Fibroblast of skin of abdomen (primary cell): ENCODE measurements around the gene CLSTN2.
A peak's percentile ranks its signal among the peaks of the same experiment; 100 is the strongest.

ENCODE experiments used
- DNase-seq: peaks from one replicate; pipeline ENCODE4 v3.0.0-alpha.2; 2013

CLSTN2 gene

DNA sequence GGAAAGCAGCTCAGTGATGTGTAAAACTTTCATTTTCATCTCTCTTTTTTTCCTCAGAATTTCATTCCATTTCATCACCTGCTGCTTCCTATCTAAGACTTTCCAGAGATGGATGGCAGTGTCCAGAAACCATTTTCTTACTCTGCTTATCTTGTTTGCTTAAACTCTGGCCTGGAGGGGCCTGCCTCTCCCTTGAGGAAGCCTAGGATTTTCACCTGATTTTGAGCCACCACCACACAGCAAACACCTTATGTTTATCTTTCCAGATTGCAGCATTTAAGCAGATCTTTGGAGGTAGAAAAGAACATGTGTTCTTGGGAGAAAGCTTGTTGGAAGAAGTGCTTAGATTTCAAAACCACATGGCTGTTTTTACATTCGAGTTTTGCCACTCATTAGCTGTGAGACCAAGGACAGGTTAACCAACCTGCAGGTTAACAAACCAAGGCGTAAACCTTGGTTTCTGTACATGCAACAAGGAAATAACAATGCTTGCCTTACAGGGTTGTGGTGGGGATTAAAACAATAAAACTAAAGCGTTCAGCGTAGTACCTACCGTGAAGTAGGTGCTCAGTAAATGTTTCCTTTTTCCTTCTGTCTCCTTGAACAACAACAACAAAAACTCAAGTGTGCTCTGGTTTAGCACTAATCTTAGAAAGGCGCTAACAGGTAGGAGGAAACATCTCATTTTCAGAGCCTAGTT, 120.3 kb downstream of the CLSTN2 start:
- DNase-seq = no peak

DNA sequence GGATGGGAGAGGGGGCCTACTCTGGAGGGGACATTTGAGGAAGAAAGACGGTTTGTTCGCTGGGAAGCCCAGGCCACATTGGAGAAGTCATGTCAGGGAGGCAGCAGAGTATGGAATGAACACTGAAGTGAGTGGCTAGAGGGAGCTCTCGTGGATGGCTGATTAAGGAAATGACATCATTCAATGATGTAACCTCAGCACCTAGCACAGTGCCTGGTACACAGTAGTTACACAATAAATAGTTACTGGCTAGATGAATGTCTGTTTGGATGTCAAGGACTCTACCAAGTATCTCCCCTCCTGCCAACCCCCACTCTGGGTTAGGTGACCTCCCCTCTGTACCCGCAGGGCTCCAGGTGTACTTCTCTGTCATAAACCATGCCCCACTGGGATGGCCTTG, 121.1 kb downstream of the CLSTN2 start:
- DNase-seq = no peak

DNA sequence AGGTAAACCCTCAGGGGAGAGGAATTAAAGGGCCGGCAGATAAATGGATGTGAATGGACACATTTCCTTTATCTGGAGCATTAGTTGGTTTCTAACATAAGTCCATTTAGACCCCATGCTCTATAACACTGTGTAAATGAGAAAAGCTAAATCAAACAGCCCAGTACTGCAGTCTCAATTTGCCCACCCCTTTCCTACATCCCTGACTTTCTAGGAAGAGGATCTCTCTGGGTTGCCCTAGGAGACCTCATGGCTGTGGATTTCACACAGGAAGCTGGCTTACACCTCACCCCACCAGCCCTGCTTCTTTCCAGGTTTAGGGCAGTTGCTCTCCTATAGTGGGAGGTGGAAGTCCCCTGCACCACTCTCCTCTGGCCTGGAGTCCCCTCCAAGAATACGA, 126.2 kb downstream of the CLSTN2 start:
- DNase-seq = no peak

DNA sequence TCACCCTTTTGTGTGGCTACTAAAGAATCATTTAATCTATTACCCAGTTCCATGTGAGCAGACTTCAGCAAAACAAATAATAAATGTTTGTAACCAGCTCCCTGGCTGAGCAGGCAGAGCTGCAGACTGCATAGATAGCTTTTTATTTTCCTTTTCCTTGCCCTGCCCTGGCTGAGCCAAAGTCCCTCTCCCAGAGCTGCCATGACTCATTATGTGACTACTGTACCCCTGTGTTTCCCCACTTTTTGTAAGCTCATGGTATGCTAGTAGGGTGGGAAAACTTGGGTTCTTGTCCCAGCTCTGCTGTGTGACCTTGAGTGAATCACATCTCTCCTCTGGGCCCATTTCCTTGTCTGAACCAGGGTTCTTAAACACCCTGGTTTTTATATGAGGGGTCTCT, 127.5 kb downstream of the CLSTN2 start:
- no peak for DNase-seq

DNA sequence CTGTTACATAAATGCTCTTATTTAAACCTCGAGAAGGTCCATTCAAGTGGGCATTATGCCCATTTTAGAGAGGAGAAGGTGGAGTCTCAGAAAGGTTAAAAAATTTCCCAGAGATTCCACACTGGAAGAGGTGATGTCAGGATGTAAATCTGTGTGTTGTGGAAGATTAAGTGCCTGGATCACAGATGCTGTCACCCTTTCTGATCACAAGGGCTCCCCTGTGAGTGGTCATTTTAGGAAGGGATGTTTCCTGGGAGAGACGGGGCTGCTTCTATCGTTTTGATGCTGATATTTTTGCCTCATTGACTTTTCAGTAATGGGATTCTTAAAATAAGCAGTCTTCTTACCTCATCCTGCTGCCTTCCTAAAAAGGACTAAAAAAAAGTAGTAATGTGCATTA, 132.5 kb downstream of the CLSTN2 start:
- DNase-seq = no peak

DNA sequence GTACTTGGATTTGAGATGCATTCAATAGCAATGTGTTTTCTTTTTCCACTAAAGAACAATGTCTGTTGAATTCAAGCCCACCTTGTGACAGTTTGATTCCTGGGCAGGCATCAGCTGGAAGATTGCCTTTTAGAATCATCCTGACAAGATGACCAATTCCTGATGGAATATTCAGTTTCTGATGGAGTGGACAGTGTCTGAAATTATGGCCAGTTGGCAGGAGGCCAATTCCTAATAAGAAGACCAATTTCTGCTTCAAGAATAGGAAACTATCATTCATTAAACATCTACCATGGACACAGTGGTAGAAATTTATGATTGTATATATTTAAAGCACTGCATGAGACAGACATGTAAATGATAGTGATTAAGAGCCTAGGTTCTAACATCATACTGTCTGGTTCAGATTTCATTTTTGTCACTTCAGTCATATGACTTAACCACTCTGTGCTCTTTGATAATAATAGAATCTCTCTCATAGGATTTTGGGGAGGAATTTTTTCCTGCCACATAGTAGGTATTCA, 133.6 kb downstream of the CLSTN2 start:
- no peak for DNase-seq

DNA sequence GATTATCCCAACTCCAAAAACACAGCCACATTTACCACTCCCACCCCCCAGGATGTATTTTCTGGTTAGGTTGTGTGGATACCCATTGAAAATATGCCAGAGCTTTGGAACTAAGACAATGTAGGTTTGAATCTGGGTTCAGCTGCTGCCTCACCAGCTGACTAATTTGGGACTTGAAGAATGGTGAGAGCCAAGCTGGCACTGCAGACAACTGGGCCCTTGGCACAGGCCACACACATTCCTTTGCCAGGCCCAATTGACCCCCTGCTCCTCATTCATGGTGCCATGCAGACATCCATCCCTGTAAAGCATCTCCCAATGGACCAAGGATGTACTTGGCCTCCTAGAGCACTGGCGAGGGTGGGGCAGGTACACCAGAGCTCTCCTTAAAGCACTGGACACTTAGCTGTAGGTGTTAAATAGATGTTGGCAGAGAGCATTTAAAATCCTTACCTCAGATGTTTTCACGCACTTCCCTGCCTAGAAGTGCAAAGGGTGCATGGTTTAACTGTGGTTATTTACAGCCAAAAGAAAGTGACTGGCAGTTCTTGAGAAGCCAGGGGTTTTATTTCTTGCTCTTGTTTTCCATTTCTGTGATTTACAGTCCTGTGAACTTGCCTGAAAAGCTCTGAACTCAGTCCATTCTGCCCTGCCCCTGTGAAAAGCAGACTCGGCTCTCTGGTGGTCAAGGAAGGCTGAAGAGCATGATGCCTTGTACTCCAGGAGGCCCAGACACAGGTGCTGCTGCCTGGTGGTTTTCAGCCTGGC, 138.5 kb downstream of the CLSTN2 start:
- DNase-seq = no peak

DNA sequence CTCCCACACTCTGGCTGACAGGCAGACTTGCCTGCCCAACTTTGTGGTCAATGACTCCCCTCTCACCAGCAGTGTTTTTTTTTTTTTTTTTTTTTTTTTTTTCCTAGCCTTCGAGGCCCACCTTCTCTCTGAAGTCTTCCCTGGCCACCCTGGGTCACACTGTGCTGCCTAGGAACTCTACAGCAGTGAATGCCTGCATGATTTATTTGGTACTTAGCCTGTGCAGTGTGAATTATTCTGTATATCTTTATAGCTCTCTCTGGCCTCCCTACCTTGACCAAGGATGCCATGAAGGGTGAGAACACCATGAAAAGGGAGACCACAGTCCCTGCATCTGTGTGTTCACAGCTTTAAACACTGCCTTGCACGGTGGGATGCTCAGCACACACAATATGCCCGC, 141.6 kb downstream of the CLSTN2 start:
- DNase-seq = no peak

DNA sequence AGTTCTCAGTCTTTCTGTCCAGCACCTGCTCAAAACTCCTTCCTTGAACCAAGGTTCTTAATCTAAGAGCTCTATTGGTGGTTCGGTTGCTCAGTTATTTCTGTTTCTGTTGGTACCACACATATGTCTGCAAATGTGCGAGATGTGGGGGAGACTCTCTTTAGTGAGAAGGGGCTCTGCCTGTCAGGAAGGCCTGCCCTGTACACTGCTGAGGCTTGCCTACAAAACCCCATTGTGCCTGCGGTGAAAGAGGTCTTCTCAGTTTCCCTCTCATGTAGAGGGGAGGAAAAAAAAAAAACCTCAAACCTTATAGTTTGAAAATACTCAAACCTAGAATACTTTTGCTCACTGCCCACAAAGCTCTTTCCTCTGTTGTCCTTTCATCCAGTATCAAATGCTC, 142.4 kb downstream of the CLSTN2 start:
- no peak for DNase-seq

DNA sequence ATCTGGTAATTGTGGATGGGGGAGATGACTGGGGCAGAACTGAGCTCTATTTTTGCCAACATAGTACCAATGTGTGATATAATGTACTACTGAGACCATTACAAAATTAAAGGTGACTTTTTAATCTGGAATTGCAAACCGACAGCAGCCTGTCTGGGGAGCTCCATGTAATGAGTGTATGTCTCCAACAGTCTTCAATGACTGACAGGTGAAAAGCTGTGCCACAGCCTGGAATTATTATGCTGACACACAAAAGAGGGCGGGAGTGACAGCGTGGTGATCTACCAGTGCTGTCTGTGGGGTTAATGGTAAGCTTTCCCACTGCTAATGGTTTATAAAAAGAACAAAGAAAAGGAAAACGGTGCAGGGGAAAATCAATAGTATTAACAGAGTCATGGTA, 143.4 kb downstream of the CLSTN2 start:
- no peak for DNase-seq

DNA sequence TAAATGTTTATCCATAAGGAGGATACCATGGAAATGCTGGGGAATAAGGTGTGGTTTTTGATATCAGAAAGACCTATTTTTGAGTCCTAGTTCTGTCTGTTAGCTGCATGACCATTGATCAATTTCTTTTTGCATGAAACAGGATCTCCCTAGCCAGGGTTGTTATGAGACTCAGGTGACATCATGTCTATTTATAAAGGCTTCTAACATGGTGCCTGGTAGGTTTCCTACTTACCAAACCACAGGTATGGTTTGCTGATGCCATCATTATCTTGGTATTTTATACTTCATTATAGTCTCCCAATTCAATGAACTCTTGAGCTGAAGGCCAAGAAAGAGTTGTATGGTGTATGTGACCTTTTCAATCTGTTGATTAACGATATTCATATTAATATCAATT, 144.0 kb downstream of the CLSTN2 start:
- DNase-seq = no peak

DNA sequence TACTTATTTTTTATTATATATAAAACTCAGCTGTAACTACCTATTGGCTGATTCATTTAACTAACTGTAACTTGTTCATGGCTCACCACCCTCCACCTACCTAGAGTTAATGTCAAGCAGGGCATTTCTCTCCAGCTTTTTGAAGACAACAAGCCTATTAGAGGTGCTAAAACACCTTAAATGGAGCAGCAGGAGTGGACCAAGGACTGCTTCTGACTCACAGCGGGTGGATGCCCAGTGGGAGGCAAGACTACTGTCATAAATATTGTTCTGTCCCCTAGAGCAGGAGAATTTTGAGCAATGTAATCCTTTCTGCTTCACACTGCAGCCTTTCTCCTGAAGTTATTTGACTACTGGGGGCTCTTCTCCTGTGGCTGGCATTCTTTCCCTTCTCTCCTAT, 146.9 kb downstream of the CLSTN2 start:
- DNase-seq = no peak

DNA sequence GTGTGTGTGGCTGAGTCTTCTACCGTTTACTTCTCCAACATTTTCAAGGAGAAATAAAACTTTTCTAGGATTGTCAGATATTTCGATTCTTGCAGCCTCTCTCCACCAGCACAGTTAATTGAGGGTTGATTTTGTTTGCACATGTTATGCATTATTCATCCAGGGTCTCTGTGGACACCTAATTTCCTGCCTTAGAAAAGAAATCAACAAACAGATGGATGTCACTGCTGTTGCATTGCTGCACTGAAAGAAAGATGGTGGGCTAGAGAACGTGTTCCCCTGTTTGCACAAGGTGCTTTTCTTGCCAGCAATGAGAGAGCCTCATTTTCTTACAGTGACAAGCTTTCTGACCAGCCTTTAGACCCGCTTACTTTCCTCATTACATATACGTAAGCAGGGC, 150.0 kb downstream of the CLSTN2 start:
- DNase-seq = no peak

DNA sequence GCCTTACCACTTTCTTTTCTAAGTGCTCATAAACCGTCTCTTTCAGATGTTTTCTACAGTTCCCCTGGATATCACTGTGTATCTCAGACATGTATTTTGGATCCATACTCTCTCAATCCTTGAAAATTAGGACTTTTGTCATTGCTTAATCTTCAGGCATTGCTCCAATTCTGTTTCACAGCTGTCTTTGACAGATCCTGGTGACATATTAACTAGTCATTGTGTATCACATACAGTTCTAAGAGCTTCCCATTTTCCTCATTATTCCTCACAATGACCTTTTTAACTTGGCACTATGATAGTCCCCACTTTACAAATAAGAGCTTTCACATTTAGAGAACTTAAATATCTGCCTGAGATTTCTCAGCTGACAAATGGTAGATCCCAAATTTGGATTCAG, 151.7 kb downstream of the CLSTN2 start:
- DNase-seq = no peak

DNA sequence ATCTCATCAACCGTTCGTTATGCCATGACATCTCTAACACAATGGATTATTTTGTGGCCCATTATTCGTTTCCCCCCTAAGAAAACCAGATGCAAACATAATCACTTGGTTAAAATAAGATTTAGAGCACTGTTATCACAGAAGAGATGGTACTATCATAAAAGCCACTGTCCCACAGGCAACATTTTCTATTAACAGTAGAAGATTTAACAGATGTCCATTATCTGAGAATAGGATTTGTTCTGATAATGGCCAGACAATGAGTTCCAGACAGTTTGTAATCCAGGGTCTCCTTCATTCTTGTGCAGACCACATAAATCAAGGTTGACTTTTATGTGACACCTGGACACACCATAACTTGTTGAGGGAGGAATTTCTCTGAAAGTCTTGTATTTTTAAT, 153.1 kb downstream of the CLSTN2 start:
- DNase-seq = no peak

DNA sequence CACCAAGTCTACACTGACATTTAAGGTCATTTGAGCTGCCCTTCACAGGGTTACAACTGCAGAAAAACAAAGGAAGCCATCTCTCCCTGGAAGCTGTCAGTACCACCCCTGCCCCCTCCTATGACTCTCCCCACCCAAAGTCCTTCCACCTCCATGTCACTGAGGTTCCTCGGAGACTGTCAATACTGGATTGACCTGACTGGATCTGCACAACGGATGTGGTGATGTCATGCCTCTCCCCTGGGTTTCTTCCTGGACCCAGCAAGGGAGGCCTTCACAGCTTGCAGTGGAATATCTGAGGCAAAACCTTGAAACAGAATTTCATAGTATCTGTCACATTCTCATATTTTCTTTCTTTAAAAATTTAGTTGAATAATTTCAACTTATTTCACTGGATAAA, 153.5 kb downstream of the CLSTN2 start:
- DNase-seq = no peak

DNA sequence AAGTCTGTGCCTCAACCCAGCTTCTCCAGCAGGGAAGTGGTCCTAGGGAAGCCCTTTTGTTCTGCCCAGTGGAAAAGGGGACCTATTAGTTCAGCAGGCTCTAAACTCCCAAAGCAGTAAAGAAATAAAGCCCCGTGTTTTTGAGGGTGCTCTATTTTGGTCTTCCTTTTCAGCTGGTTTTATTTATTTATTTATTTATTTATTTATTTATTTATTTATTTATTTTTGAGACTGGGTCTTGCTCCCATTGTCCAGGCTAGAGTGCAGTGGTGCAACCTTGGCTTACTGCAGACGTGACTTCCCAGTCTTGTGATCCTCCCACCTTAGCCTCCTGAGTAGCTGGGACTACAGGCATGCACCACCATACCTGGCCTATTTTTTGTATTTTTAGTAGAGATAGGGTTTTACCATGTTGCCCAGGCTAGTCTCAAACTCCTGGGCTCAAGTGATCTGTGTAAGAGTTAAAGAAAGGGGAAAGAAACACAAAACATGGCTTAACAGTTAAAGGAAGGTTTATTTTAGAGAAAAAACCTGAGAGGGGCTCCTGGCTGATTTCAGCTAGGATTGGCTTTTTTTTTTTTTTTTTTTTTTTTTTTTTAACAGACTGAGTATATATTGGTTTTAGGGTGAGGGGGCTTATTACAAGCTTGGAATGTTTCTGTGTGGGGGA, 154.6 kb downstream of the CLSTN2 start:
- DNase-seq = no peak

DNA sequence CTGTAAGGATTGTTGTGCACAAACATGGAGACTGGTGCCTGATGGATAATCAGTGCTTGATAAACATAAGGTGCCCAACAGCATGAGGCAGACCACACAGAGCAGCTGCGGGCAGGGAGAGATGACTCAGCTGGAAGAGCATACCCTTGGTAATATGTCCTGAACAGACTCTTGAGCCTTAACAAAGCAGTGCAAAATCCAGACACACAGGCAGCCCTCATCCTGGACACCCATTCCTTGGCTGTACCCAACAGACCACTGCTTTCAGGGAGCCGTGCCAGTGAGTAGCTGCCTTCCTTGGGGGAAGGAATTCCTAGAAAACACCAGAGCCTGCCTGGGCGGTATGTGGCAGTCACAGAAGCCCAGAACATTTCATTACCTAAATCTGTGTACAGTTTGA, 156.2 kb downstream of the CLSTN2 start:
- DNase-seq = no peak

DNA sequence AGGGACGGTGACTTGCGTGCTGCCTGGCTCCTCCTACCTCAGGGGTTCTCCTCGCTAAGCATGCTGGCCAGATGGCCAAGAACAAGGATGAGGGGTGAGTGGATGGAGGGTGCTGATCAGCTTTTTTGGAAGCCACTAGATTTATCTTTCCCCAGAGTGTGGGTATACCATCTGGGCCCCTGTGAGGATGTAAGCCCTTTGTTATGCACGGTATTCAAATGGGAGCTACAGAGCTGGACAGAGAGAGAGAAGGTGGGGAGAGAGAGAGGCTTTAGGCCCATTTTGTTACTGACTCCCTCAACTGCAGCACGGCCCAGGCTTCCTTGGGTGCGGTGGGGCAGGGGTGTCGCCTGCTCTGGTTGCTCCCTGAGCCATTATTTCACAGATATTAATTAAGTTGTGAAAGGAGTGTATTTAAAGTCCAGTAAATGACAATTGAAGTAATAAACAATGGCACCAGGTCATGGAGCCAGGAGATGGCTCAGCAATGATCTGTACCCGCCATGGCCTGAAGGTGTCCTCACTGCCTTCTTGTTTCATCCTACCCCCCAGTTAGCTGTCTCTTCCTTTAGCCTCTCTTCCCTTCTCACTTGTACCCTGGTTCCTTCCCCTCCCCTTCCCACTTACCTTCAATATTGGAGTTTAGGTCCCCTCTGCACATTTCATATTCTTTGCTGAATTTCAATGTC, 158.0 kb downstream of the CLSTN2 start:
- no peak for DNase-seq

DNA sequence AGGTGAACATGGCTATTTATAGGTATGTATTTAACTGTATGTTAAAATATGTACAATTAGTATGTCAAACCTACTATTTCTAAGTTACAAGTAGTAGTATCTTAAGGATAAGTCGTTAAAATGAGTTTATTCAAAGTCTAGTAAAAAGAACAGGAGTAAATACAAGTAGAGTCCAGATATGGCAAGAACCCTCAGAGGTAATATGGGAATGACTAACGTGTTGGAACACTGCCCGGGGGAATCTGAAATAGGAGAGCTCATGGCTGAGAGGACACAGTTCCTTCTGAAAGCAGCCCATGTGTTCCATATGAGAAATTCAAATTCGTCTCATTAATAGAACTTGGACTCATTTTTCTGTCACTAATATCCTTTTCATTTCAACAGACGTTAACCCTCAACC, 158.8 kb downstream of the CLSTN2 start:
- DNase-seq = peak; percentile 83

DNA sequence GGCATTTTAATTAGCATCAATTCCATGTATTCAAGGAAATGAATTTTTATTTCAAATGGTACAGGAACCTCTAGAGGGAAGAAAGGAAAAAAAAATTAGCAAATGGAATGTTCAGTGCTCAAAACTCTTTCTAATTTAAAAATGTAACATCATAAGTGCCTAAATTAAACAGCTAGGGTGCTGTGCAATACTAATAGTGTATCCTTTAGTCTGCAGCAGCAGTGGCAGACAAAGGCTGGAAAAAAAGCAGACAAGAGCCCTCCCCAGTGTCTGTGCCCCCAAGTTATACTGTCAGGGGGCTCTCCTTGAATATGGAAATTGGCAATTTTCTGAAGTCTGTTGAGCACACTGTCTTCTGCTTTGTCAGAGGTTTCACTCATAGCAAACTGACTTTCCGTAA, 159.5 kb downstream of the CLSTN2 start:
- no peak for DNase-seq

DNA sequence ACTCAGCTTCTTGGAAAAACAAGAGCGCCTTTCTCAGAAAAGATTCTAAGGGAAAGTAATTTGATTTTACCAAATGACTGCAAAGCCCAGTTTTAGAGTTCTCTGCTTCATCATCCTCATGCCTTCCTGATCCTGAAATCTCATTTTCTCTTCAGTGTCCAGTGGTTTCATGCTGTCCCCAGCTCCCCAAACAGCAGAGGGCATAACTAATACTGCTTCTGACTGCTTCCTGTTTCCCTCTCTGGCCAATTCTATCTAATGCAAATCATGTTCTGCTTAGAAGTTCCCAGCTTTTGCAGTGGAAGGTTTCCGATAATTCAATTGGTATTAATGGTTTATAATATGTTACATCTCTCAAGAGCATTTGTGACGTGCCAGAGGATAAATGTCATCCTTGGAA, 161.1 kb downstream of the CLSTN2 start:
- no peak for DNase-seq
